ENCODE results near the gene STK33.

DNA sequence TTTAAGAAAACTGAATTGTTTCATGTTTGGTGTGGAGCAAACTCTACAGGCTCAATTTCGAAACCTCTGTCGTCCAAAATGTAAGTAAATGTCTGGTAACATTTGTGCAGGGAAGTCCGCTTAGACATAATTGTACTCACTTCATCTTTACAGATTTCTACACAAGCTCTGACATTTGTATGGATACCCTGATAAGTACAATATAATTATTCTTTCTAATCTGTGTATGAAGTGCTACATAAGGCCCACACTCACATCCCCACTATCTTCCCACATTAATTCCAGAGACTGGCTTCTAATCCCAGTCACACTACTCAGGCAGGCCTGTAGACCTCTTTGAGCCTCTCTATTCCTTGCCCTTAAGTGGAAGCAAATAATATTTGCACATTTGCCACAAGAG is 201.1 kb downstream of the STK33 start:
- TF ChIP-seq, protein P1, sequence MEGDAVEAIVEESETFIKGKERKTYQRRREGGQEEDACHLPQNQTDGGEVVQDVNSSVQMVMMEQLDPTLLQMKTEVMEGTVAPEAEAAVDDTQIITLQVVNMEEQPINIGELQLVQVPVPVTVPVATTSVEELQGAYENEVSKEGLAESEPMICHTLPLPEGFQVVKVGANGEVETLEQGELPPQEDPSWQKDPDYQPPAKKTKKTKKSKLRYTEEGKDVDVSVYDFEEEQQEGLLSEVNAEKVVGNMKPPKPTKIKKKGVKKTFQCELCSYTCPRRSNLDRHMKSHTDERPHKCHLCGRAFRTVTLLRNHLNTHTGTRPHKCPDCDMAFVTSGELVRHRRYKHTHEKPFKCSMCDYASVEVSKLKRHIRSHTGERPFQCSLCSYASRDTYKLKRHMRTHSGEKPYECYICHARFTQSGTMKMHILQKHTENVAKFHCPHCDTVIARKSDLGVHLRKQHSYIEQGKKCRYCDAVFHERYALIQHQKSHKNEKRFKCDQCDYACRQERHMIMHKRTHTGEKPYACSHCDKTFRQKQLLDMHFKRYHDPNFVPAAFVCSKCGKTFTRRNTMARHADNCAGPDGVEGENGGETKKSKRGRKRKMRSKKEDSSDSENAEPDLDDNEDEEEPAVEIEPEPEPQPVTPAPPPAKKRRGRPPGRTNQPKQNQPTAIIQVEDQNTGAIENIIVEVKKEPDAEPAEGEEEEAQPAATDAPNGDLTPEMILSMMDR (IDR thresholded peaks at IDR 0.05) = no peak
- TF ChIP-seq POLR2A (IDR thresholded peaks at IDR 0.05) = no peak
- no peak for TF ChIP-seq EP300 (IDR thresholded peaks at IDR 0.05)
- TF ChIP-seq POLR2AphosphoS5 (IDR thresholded peaks at IDR 0.05) = no peak
